HEK293 (cell line): ENCODE results near the gene BCKDHB.
"Not testable (repeated sequence)": the region's sequence is repeated elsewhere in the genome, so short reads cannot be mapped to it uniquely, and the experiment has no call there.

Experiments used
- CTCF ChIA-PET: fragments of 350-600 bp; formaldehyde crosslinking; extraction: SDS; loops from one replicate; lab custom pipeline; 2021; ENCODE audit warnings: antibody characterized with exemption; lab: Yijun Ruan, JAX
- POLR2A ChIA-PET: fragments of 300-600 bp; formaldehyde crosslinking; extraction: SDS; loops from one replicate; lab custom pipeline; 2020; ENCODE audit warnings: antibody characterized with exemption, inconsistent platforms; lab: Yijun Ruan, JAX
- H3K27ac ChIP-seq: fragments of 200-500 bp; sonication (Bioruptor generic); 2 replicates; pipeline ENCODE4 v1.5.1; 2014; ENCODE audit warnings: low read depth, low read length, control low read depth, inconsistent platforms; ENCODE audit errors: extremely low read depth
- H3K36me3 ChIP-seq, 2 experiments: fragments of 200-500 bp in 1 of 2; sonication (Bioruptor generic) in 1 of 2; 1 replicate in 1 of 2; 2 replicates in 1 of 2; pipeline ENCODE4 v1.5.1; 2014 to 2017; ENCODE audit warnings: inconsistent platforms in 2 of 2, low read length in 2 of 2; ENCODE audit not compliant: control insufficient read depth in 2 of 2, insufficient read depth in 1 of 2
- H3K4me1 ChIP-seq: fragments of 200-500 bp; sonication (Bioruptor generic); 2 replicates; pipeline ENCODE4 v1.5.1; 2014; ENCODE audit warnings: mild to moderate bottlenecking, low read length, inconsistent platforms; ENCODE audit not compliant: control insufficient read depth, insufficient read depth
- H3K4me3 ChIP-seq: 2 replicates; pipeline ENCODE4 v1.5.1; 2011; ENCODE audit warnings: low read depth, mild to moderate bottlenecking, control low read depth, low read length, moderate library complexity
- H3K9me3 ChIP-seq: fragments of 200-500 bp; sonication (Bioruptor generic); 2 replicates; pipeline ENCODE4 v1.5.1; 2014; ENCODE audit warnings: low read depth, low read length, inconsistent platforms; ENCODE audit not compliant: control insufficient read depth, insufficient read depth
- GLIS2 ChIP-seq: fragments of 450-650 bp; formaldehyde crosslinking; IDR thresholded peaks from 2 replicates; pipeline ENCODE4 v1.5.1; 2016; ENCODE audit warnings: missing biosample characterization, missing genetic modification characterization
- MEIS1 ChIP-seq: sonication (generic); formaldehyde crosslinking; IDR thresholded peaks from 2 replicates; pipeline ENCODE4 v1.8.1; 2022; ENCODE audit warnings: missing genetic modification reagents, mild to moderate bottlenecking, borderline replicate concordance
- PRDM1 ChIP-seq: fragments of 450-650 bp; formaldehyde crosslinking; IDR thresholded peaks from 2 replicates; pipeline ENCODE4; 2016; ENCODE audit warnings: missing biosample characterization, missing genetic modification characterization
- WT1 ChIP-seq: fragments of 450-650 bp; formaldehyde crosslinking; IDR thresholded peaks from 2 replicates; pipeline ENCODE4 v1.5.1; 2016; ENCODE audit warnings: missing biosample characterization, missing genetic modification characterization
- YY1 ChIP-seq: fragments of 450-650 bp; formaldehyde crosslinking; IDR thresholded peaks from 2 replicates; pipeline ENCODE4 v1.5.1; 2018; ENCODE audit warnings: missing biosample characterization, missing genetic modification characterization
- ZBTB20 ChIP-seq: fragments of 450-650 bp; formaldehyde crosslinking; IDR thresholded peaks from 2 replicates; pipeline ENCODE4 v1.5.1; 2016; ENCODE audit warnings: missing biosample characterization, missing genetic modification characterization
- ZNF114 ChIP-seq: fragments of 450-650 bp; formaldehyde crosslinking; IDR thresholded peaks from 2 replicates; pipeline ENCODE4 v1.5.0; 2017; ENCODE audit warnings: missing biosample characterization, missing genetic modification characterization
- ZNF132 ChIP-seq: fragments of 450-650 bp; formaldehyde crosslinking; IDR thresholded peaks from 2 replicates; pipeline ENCODE4 v1.5.1; 2017; ENCODE audit warnings: missing biosample characterization, missing genetic modification characterization, borderline replicate concordance
- ZNF169 ChIP-seq: fragments of 450-650 bp; formaldehyde crosslinking; IDR thresholded peaks from 2 replicates; pipeline ENCODE4 v1.5.1; 2016; ENCODE audit warnings: missing biosample characterization, missing genetic modification characterization
- ZNF175 ChIP-seq: fragments of 450-650 bp; formaldehyde crosslinking; IDR thresholded peaks from 2 replicates; pipeline ENCODE4 v1.5.1; 2016; ENCODE audit warnings: missing biosample characterization, missing genetic modification characterization
- ZNF23 ChIP-seq: fragments of 450-650 bp; formaldehyde crosslinking; IDR thresholded peaks from 2 replicates; pipeline ENCODE4 v1.5.1; 2016; ENCODE audit warnings: missing biosample characterization, missing genetic modification characterization, borderline replicate concordance
- ZNF350 ChIP-seq: fragments of 450-650 bp; formaldehyde crosslinking; IDR thresholded peaks from 2 replicates; pipeline ENCODE4 v1.5.0; 2017; ENCODE audit warnings: missing biosample characterization, mild to moderate bottlenecking, missing genetic modification characterization
- ZNF623 ChIP-seq: fragments of 450-650 bp; formaldehyde crosslinking; IDR thresholded peaks from 2 replicates; pipeline ENCODE4 v1.5.1; 2016; ENCODE audit warnings: missing biosample characterization, missing genetic modification characterization
- TF ChIP-seq, protein P1 (sequence below): fragments of 450-650 bp; formaldehyde crosslinking; IDR thresholded peaks from 2 replicates; pipeline ENCODE4 v1.5.1; 2016; ENCODE audit warnings: missing biosample characterization, missing genetic modification characterization
- TF ChIP-seq, protein P2 (sequence below): fragments of 450-650 bp; formaldehyde crosslinking; IDR thresholded peaks from 2 replicates; pipeline ENCODE4 v1.5.1; 2017; ENCODE audit warnings: missing biosample characterization, missing genetic modification characterization
- TF ChIP-seq, protein P3 (sequence below): fragments of 450-650 bp; formaldehyde crosslinking; conservative IDR thresholded peaks from 2 replicates; pipeline ENCODE4 v1.5.1; 2016; ENCODE audit warnings: low read depth, missing biosample characterization, missing genetic modification characterization

BCKDHB gene

DNA sequence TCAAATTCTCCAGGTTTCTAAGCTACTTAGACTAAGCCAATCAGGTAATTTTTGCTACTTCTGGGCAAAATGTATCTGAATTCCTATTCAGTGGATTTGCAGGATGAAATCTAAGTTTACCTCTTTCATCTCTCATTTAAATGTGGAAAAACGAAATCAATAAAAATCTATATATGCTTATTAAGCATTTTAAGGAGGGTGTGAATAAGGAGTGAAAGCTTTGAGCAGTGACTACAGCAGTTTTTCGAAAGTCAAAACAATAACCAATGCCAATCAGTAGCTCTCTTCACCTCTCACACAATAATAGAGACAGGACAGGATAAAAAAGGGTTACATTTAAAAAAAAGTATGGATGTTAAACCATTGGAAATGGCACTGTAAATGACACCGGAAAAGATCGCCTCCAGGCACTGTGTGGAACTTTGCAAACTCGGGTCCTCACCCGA lies 476 bp upstream of the BCKDHB start (continued):
- TF ChIP-seq PRDM1 (tag by site-specific recombination) (peak; percentile 29; the same call in 1 of the 2 replicates), ZNF132 (tag by site-specific recombination) (no peak), ZNF169 (tag by site-specific recombination) (no peak), YY1 (tag by site-specific recombination) (no peak), MEIS1 (CRISPR knock-in tag) (no peak), ZNF114 (tag by site-specific recombination) (no peak), WT1 (tag by site-specific recombination) (no peak), GLIS2 (tag by site-specific recombination) (no peak), ZNF175 (no peak), ZBTB20 (tag by site-specific recombination) (no peak), ZNF623 (tag by site-specific recombination) (no peak), ZNF23 (no peak), ZNF350 (no peak)
- TF ChIP-seq, protein P1, sequence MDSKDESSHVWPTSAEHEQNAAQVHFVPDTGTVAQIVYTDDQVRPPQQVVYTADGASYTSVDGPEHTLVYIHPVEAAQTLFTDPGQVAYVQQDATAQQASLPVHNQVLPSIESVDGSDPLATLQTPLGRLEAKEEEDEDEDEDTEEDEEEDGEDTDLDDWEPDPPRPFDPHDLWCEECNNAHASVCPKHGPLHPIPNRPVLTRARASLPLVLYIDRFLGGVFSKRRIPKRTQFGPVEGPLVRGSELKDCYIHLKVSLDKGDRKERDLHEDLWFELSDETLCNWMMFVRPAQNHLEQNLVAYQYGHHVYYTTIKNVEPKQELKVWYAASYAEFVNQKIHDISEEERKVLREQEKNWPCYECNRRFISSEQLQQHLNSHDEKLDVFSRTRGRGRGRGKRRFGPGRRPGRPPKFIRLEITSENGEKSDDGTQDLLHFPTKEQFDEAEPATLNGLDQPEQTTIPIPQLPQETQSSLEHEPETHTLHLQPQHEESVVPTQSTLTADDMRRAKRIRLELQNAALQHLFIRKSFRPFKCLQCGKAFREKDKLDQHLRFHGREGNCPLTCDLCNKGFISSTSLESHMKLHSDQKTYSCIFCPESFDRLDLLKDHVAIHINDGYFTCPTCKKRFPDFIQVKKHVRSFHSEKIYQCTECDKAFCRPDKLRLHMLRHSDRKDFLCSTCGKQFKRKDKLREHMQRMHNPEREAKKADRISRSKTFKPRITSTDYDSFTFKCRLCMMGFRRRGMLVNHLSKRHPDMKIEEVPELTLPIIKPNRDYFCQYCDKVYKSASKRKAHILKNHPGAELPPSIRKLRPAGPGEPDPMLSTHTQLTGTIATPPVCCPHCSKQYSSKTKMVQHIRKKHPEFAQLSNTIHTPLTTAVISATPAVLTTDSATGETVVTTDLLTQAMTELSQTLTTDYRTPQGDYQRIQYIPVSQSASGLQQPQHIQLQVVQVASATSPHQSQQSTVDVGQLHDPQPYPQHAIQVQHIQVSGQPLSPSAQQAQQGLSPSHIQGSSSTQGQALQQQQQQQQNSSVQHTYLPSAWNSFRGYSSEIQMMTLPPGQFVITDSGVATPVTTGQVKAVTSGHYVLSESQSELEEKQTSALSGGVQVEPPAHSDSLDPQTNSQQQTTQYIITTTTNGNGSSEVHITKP = 0 out of 2 replicates have a peak, but pooled peaks have one; percentile 43
- TF ChIP-seq, protein P2, sequence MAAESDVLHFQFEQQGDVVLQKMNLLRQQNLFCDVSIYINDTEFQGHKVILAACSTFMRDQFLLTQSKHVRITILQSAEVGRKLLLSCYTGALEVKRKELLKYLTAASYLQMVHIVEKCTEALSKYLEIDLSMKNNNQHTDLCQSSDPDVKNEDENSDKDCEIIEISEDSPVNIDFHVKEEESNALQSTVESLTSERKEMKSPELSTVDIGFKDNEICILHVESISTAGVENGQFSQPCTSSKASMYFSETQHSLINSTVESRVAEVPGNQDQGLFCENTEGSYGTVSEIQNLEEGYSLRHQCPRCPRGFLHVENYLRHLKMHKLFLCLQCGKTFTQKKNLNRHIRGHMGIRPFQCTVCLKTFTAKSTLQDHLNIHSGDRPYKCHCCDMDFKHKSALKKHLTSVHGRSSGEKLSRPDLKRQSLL (tag by site-specific recombination) = no peak
- TF ChIP-seq, protein P3, sequence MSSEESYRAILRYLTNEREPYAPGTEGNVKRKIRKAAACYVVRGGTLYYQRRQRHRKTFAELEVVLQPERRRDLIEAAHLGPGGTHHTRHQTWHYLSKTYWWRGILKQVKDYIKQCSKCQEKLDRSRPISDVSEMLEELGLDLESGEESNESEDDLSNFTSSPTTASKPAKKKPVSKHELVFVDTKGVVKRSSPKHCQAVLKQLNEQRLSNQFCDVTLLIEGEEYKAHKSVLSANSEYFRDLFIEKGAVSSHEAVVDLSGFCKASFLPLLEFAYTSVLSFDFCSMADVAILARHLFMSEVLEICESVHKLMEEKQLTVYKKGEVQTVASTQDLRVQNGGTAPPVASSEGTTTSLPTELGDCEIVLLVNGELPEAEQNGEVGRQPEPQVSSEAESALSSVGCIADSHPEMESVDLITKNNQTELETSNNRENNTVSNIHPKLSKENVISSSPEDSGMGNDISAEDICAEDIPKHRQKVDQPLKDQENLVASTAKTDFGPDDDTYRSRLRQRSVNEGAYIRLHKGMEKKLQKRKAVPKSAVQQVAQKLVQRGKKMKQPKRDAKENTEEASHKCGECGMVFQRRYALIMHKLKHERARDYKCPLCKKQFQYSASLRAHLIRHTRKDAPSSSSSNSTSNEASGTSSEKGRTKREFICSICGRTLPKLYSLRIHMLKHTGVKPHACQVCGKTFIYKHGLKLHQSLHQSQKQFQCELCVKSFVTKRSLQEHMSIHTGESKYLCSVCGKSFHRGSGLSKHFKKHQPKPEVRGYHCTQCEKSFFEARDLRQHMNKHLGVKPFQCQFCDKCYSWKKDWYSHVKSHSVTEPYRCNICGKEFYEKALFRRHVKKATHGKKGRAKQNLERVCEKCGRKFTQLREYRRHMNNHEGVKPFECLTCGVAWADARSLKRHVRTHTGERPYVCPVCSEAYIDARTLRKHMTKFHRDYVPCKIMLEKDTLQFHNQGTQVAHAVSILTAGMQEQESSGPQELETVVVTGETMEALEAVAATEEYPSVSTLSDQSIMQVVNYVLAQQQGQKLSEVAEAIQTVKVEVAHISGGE (tag by site-specific recombination) = no peak

DNA sequence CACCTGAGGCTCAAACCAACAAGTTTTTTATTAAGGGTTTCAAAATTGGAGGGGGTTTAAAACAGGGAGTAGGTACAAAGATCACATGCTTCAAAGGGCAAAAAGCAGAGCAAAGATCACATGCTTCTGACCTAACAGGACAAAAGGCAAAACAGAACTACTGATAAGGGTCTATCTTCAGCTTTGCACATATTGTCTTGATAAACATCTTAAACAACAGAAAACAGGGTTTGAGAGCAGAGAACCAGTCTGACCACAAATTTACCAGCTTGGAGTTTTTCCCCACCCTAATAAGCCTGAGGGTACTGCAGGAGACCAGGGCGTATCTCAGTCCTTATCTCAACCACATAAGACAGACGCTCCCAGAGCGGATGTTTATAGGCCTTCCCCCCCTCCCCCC lies 16.1 kb downstream of the BCKDHB start:
- CTCF ChIA-PET = interaction anchor here (1.1 kb wide), 1 partner anchor 10 kb away, joined by 6 read pairs; no protein-coding TSS in a partner anchor
- H3K9me3 ChIP-seq, H3K27ac ChIP-seq, H3K4me1 ChIP-seq, H3K4me3 ChIP-seq, H3K36me3 ChIP-seq, POLR2A ChIA-PET: not testable (repeated sequence)
